ENCODE data around the gene PDIK1L. TPM values are rescaled to one million over a fixed set of nuclear protein-coding genes. Genes with fewer than 3 reads are reported as not detected.

PDIK1L gene
- total and polyA plus RNA-seq, 2 of the 8 experiments (the other 6 are each of a cell fraction or from before 2014, with no cell fraction given), result 0.95 to 4.5 TPM

DNA sequence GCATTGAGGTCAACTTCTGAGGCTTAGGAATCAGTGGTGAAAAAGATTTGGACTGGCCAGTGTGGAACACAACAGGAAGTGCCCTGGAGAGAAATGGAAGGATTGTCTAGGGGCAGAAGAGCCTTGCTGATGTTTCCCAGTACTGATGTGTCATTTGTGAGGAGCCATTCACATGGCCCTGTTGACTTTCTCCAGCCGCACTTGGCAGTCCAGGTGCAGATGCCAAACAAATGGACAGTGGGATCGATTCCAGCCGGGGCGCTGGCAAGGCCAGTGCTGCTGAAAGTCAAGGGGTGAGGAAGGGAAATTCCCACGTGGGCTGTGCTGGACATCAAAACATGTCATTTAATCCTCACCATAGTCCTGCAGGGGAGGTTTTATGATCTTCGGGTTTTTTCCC is 39.3 kb upstream of the PDIK1L start:
- Histone ChIP-seq H3K4me1 (replicated peaks in 1 of 4; ENCODE audit: control insufficient read depth in 3 of 4, insufficient read depth in 4 of 4, low read length in 3 of 4) (no peaks in the 10 kb centered on the region), H3K9me3 (ENCODE audit: insufficient read depth in 2 of 2, low read depth in 1 of 2, low read length in 1 of 2) (no peaks in the 10 kb centered on the region), H3K9ac (replicated peaks in 1 of 4; ENCODE audit: extremely low read depth in 1 of 4, low read depth in 3 of 4, low read length in 3 of 4) (no peak overlapping the region), H3K4me3 (ENCODE audit: extremely low read depth in 1 of 4, insufficient read depth in 2 of 4, low read depth in 3 of 4, low read length in 4 of 4) (no peak overlapping the region), H3K79me2 (ENCODE audit: control insufficient read depth in 1 of 2, insufficient read depth in 2 of 2, low read length in 2 of 2) (no peaks in the 10 kb centered on the region), H3K14ac (ENCODE audit: insufficient read length) (no peak overlapping the region), H2BK12ac (ENCODE audit: low read depth, low read length) (no peak overlapping the region), H2AFZ (ENCODE audit: low read length) (no peak overlapping the region), H2BK15ac (ENCODE audit: low read length) (no peak overlapping the region), H2BK120ac (replicated peaks; ENCODE audit: low read depth, low read length) (no peak overlapping the region), H3K79me1 (ENCODE audit: low read depth, low read length) (no peaks in the 10 kb centered on the region), H3K23me2 (ENCODE audit: low read depth, low read length) (no peaks in the 10 kb centered on the region), H3K18ac (ENCODE audit: extremely low read depth, low read length) (no peak overlapping the region), H4K91ac (replicated peaks; ENCODE audit: insufficient read length, low read length) (no peak overlapping the region), H3K23ac (ENCODE audit: insufficient read length) (no peak overlapping the region), H3K27ac (ENCODE audit: low read depth, low read length) (no peak overlapping the region), H2BK5ac (ENCODE audit: low read depth, low read length) (no peak overlapping the region), H2AK5ac (ENCODE audit: low read depth, low read length) (no peak overlapping the region), H4K5ac (ENCODE audit: insufficient read length, low read depth, low read length) (no peak overlapping the region), H3K27me3 (replicated peaks in 1 of 4; ENCODE audit: control insufficient read depth in 3 of 4, extremely low read depth in 1 of 4, insufficient read depth in 3 of 4, low read length in 3 of 4) (no peaks in the 10 kb centered on the region), H3K4me2 (ENCODE audit: insufficient read depth in 1 of 2, low read depth in 2 of 2, low read length in 2 of 2) (no peak overlapping the region), H3K36me3 (ENCODE audit: control insufficient read depth in 2 of 4, insufficient read depth in 4 of 4, low read length in 3 of 4) (no peaks in the 10 kb centered on the region), H4K8ac (ENCODE audit: extremely low read depth, insufficient read depth, low read length) (no peak overlapping the region), H3K56ac (replicated peaks; ENCODE audit: insufficient read length, low read depth, low read length) (no peak overlapping the region), H4K20me1 (replicated peaks in 1 of 2; ENCODE audit: control insufficient read depth in 1 of 2, insufficient read depth in 2 of 2, low read length in 2 of 2) (no peaks in the 10 kb centered on the region), H3K4ac (replicated peaks; ENCODE audit: insufficient read length, low read depth, low read length) (no peak overlapping the region), H2BK20ac (ENCODE audit: low read length) (no peak overlapping the region)
- FAIRE-seq (no peak), DNase-seq (ENCODE audit: low read depth in 1 of 2, low spot score in 2 of 2) (no peak)
- WGBS, 2 experiments (ENCODE audit: extremely low coverage in 1 of 2, insufficient coverage in 1 of 2, insufficient read length in 1 of 2, insufficient replicate concordance in 2 of 2, low coverage in 1 of 2, low lambda C conversion rate in 2 of 2, missing lambda C conversion rate in 1 of 2), result 92% methylated on average over 6 of the region's 6 CpGs; no CpG with 5 or more reads in 1 of the 2 experiments
- CTCF ChIA-PET (ENCODE audit: partially characterized antibody), result interaction anchor here (0.7 to 4.9 kb wide), 4 partner anchors 10 to 32 kb away, joined by 4 to 23 read pairs (median 7); no protein-coding TSS in a partner anchor
- POLR2A ChIA-PET (ENCODE audit: partially characterized antibody), result no interaction called here
- no peak for TF ChIP-seq MAFK (IDR thresholded peaks at IDR 0.05; ENCODE audit: low read depth, low read length)
- TF ChIP-seq FOSL1 (IDR thresholded peaks at IDR 0.05; ENCODE audit: insufficient read depth, low read depth, low read length), result no peak
- no peak for TF ChIP-seq RAD21 (IDR thresholded peaks at IDR 0.05 in 1 of 2, conservative IDR thresholded peaks at IDR 0.05 in 1 of 2; ENCODE audit: low read depth in 2 of 2, low read length in 2 of 2)
- no peak for TF ChIP-seq CHD2 (IDR thresholded peaks at IDR 0.05; ENCODE audit: low read length)
- TF ChIP-seq JUND (IDR thresholded peaks at IDR 0.05; ENCODE audit: low read length), result no peak
- TF ChIP-seq, protein P1, sequence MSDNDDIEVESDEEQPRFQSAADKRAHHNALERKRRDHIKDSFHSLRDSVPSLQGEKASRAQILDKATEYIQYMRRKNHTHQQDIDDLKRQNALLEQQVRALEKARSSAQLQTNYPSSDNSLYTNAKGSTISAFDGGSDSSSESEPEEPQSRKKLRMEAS (IDR thresholded peaks at IDR 0.05), result no peak
- no peak for TF ChIP-seq SIN3A (conservative IDR thresholded peaks at IDR 0.05 in 1 of 2, IDR thresholded peaks at IDR 0.05 in 1 of 2; ENCODE audit: low read depth in 1 of 2, low read length in 2 of 2)
- TF ChIP-seq CREB1 (IDR thresholded peaks at IDR 0.05), result no peak
- TF ChIP-seq JUN (IDR thresholded peaks at IDR 0.05; ENCODE audit: low read depth, low read length), result no peak
- TF ChIP-seq EZH2 (IDR thresholded peaks at IDR 0.05; ENCODE audit: low read depth, low read length, severe bottlenecking), result no peak
- TF ChIP-seq, protein P2, sequence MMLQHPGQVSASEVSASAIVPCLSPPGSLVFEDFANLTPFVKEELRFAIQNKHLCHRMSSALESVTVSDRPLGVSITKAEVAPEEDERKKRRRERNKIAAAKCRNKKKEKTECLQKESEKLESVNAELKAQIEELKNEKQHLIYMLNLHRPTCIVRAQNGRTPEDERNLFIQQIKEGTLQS (IDR thresholded peaks at IDR 0.05; ENCODE audit: insufficient read depth, low read depth, low read length), result no peak
- no peak for TF ChIP-seq PHF8 (conservative IDR thresholded peaks at IDR 0.05; ENCODE audit: low read depth, low read length)
- TF ChIP-seq NANOG (IDR thresholded peaks at IDR 0.05; ENCODE audit: insufficient read depth, low read depth, low read length, poor library complexity, severe bottlenecking), result no peak
